ENCODE results near the gene ANKDD1B.

- TF ChIP-seq CTCF (IDR thresholded peaks at IDR 0.05) (no peak), POLR2A (IDR thresholded peaks at IDR 0.05) (no peak)
Observed at GRCh38 chr5:75637949-75638348, 26.7 kb downstream of the ANKDD1B start.
